ENCODE data around the gene DYNLT2B. TPM values are rescaled to one million over a fixed set of nuclear protein-coding genes. Genes with fewer than 3 reads are reported as not detected.

Gene DYNLT2B
- total RNA-seq, 1 donor from 2014 or later, result 6.1 TPM

DNA sequence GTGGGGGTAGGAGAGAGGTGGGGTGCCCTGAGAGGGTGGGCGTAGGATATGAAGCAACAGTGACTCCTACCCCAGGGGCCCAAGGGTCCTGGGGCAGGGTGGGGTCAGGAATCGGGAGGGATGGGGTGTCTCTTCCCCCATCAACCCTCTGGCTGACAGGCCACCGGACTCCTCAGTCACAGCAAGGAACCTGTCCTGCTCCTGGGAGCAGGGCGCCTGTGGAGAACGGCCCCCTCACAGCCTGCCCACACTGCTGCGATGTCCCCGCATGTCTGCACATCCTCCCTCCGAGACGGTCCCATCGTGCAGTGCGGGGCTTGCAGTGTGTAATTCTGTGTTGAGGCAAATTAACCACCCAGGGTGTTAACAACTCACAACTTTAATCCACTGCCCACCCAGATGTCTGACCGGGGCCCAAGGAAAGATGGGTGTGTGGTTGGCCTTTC, 17.5 kb upstream of the DYNLT2B start:
- Histone ChIP-seq H3K36me3 (no peaks in the 10 kb centered on the region), H3K9me3 (no peaks in the 10 kb centered on the region), H3K4me3 (no peak overlapping the region), H3K4me1 (no peaks in the 10 kb centered on the region), H3K27ac (no peak overlapping the region), H3K27me3 (ENCODE audit: low read depth) (no peaks in the 10 kb centered on the region)
- TF ChIP-seq, protein P1, sequence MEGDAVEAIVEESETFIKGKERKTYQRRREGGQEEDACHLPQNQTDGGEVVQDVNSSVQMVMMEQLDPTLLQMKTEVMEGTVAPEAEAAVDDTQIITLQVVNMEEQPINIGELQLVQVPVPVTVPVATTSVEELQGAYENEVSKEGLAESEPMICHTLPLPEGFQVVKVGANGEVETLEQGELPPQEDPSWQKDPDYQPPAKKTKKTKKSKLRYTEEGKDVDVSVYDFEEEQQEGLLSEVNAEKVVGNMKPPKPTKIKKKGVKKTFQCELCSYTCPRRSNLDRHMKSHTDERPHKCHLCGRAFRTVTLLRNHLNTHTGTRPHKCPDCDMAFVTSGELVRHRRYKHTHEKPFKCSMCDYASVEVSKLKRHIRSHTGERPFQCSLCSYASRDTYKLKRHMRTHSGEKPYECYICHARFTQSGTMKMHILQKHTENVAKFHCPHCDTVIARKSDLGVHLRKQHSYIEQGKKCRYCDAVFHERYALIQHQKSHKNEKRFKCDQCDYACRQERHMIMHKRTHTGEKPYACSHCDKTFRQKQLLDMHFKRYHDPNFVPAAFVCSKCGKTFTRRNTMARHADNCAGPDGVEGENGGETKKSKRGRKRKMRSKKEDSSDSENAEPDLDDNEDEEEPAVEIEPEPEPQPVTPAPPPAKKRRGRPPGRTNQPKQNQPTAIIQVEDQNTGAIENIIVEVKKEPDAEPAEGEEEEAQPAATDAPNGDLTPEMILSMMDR (IDR thresholded peaks at IDR 0.05), result no peak
- ATAC-seq, result peak in 1 of 2 donors; percentile 29
- DNase-seq, result no peak
- intact Hi-C loops (cut with DNase I), result no loop called here

DNA sequence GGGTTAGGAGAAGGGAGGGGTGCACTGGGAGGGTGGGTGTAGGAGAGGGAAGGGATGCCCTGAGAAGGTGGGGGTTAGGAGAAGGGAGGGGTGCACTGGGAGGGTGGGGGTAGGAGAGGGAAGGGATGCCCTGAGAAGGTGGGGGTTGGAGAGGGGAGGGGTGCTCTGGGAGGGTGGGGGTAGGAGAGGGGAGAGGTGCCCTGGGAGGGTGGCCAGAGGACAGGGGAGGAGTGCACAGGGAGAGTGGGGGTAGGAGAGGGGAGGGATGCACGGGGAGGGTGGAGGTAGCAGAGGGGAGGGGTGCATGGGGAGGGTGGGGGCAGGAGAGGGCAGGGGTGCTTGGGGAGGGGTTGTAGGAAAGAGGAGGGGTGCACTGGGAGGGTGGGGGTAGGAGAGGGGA, 16.9 kb upstream of the DYNLT2B start:
- intact Hi-C loops (cut with DNase I), result no loop called here
- Histone ChIP-seq H3K27me3 (ENCODE audit: low read depth) (no peaks in the 10 kb centered on the region), H3K4me3 (no peak overlapping the region), H3K36me3 (no peaks in the 10 kb centered on the region), H3K4me1 (no peaks in the 10 kb centered on the region), H3K9me3 (no peaks in the 10 kb centered on the region), H3K27ac (no peak overlapping the region)
- no peak for ATAC-seq
- TF ChIP-seq, protein P1 (IDR thresholded peaks at IDR 0.05), result no peak
- no peak for DNase-seq

DNA sequence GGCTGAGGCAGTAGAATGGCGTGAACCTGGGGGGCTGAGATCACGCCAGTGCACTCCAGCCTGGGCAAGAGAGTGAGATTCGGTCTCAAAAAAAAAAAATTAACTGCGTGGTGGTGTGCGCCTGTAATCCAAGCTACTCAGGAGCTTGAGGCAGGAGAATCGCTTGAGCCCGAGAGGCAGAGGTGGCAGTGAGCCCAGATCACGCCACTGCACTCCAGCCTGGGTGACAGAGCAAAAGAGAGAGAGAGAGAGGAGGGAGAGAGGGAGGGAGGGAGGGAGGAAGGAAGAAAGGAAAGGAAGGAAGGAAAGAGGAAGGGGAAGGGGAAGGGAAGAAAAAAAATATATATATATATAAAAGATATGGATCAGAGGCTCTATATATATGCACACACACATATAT, 14.1 kb upstream of the DYNLT2B start:
- H3K9me3 ChIP-seq, result no peaks in the 10 kb centered on the region
- no peaks in the 10 kb centered on the region for H3K27me3 ChIP-seq (ENCODE audit: low read depth)
- H3K4me3 ChIP-seq, result no peak overlapping the region
- H3K4me1 ChIP-seq, result no peaks in the 10 kb centered on the region
- H3K27ac ChIP-seq, result no peak overlapping the region
- no peaks in the 10 kb centered on the region for H3K36me3 ChIP-seq
- TF ChIP-seq, protein P1 (IDR thresholded peaks at IDR 0.05), result no peak
- intact Hi-C loops (cut with DNase I), result no loop called here
- DNase-seq (no peak), ATAC-seq (no peak)

DNA sequence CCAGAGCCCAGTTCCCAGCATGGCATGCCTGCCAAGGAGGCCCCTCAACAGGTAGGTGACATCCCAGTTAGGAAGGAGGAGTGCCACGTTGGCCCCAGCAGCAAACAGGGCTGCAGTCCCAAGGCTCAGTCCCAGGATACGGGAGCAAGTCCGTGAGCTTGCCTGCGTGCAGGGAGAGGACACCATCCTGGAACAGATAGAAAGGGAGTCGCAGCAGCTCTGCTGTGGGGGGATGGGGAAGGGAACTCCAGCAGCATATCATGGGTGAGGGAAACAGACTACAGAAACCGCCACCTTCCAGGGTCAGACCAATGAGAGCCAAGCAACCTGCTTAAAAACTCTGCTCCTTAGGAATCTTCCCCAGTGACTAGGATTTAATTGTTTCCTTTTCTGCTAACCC, 9.4 kb upstream of the DYNLT2B start:
- Histone ChIP-seq H3K27me3 (ENCODE audit: low read depth) (no peaks in the 10 kb centered on the region), H3K4me3 (no peak overlapping the region), H3K27ac (no peak overlapping the region), H3K36me3 (no peaks in the 10 kb centered on the region), H3K9me3 (no peaks in the 10 kb centered on the region), H3K4me1 (no peaks in the 10 kb centered on the region)
- TF ChIP-seq, protein P1 (IDR thresholded peaks at IDR 0.05), result no peak
- no peak for DNase-seq
- no peak for ATAC-seq
- intact Hi-C loops (cut with DNase I), result no loop called here

DNA sequence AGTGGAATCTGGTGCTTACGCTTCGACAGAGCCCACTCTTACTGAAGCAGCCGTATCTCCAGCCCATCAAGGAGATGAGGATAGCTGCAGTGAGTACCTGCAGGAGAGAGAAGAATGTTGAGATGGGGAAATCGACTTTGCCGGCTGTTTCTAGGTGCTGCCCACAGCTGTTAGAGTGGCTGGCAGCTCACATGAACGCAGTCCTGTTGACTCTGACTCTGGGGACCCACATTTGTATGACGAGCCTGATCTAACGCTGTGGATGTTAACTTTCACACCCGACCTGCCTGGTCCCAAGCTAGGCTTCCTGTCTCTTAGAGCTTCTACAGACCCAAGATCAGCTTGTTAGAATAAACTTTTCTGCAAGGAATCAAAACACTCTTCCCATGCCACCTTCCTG, 8.9 kb upstream of the DYNLT2B start:
- Histone ChIP-seq H3K27me3 (ENCODE audit: low read depth) (no peaks in the 10 kb centered on the region), H3K4me3 (no peak overlapping the region), H3K4me1 (no peaks in the 10 kb centered on the region), H3K36me3 (no peaks in the 10 kb centered on the region), H3K9me3 (no peaks in the 10 kb centered on the region), H3K27ac (no peak overlapping the region)
- TF ChIP-seq, protein P1 (IDR thresholded peaks at IDR 0.05), result no peak
- intact Hi-C loops (cut with DNase I), result no loop called here
- DNase-seq (no peak), ATAC-seq (no peak)

DNA sequence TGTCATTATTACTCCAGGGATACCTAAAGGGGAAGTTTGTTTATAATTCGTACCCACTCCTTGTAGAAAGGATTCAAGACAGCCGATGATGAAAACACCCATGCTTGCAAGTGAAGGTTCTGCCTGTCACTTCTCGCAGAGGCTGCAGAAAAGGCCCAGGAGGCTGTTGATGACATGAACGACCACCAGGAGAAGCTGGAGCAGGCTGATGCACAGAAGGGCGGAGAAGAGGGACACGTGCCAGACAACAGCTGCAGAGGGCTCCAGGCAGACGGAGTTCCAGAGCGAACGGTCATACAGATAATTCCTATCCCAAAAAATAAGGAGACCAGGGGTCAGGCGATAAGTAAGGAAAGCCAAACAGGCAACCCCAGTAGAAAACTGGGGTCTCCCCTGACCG, 5.7 kb upstream of the DYNLT2B start:
- no peak for ATAC-seq
- Histone ChIP-seq H3K4me3 (no peak overlapping the region), H3K27me3 (ENCODE audit: low read depth) (no peaks in the 10 kb centered on the region), H3K9me3 (no peaks in the 10 kb centered on the region), H3K36me3 (no peaks in the 10 kb centered on the region), H3K4me1 (peaks cover 3% of the 10 kb centered on the region), H3K27ac (no peak overlapping the region)
- TF ChIP-seq, protein P1 (IDR thresholded peaks at IDR 0.05), result no peak
- no peak for DNase-seq
- intact Hi-C loops (cut with DNase I), result no loop called here
